ENCODE data around the gene TAS2R40.

Gene TAS2R40

DNA sequence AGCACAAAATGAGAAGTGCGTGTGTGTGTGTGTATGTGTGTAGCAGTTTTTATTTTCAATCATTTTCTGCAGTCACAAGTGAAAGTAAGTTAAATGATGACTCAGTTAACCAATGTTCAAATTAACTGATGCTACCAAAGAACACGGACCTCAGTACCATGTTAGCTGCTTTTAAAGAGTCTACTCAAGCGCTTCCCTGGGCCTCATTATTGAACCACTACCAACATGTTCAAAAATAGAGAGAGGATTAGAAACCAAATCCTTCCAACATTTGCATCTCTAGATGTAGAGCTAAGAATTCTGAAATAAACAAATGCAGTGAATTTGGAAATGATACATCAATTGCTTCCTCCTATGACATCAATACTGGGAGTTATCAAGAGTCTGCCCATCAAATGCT, 38.8 kb upstream of the TAS2R40 start, which contains the start of gene TAS2R39:
TSS of gene TAS2R39 (plus strand) at position 396 of the 400 bp plus-strand sequence. CDS start at position 396, 0 bp downstream.
- no peak for DNase-seq
- H3K4me3 ChIP-seq (ENCODE audit: low read depth, low read length): no peak within 1 kb of the TSS
- TF ChIP-seq, protein P1, sequence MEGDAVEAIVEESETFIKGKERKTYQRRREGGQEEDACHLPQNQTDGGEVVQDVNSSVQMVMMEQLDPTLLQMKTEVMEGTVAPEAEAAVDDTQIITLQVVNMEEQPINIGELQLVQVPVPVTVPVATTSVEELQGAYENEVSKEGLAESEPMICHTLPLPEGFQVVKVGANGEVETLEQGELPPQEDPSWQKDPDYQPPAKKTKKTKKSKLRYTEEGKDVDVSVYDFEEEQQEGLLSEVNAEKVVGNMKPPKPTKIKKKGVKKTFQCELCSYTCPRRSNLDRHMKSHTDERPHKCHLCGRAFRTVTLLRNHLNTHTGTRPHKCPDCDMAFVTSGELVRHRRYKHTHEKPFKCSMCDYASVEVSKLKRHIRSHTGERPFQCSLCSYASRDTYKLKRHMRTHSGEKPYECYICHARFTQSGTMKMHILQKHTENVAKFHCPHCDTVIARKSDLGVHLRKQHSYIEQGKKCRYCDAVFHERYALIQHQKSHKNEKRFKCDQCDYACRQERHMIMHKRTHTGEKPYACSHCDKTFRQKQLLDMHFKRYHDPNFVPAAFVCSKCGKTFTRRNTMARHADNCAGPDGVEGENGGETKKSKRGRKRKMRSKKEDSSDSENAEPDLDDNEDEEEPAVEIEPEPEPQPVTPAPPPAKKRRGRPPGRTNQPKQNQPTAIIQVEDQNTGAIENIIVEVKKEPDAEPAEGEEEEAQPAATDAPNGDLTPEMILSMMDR (IDR thresholded peaks at IDR 0.05; ENCODE audit: low read depth, low read length): no peak
- H3K9me3 ChIP-seq (ENCODE audit: severe bottlenecking): peaks cover 2% of the 10 kb centered on the region
- H3K27me3 ChIP-seq (ENCODE audit: insufficient read depth, low read depth, severe bottlenecking): no peaks in the 10 kb centered on the region
- H3K36me3 ChIP-seq: no peaks in the 10 kb centered on the region
- no peak within 1 kb of the TSS for H3K27ac ChIP-seq

DNA sequence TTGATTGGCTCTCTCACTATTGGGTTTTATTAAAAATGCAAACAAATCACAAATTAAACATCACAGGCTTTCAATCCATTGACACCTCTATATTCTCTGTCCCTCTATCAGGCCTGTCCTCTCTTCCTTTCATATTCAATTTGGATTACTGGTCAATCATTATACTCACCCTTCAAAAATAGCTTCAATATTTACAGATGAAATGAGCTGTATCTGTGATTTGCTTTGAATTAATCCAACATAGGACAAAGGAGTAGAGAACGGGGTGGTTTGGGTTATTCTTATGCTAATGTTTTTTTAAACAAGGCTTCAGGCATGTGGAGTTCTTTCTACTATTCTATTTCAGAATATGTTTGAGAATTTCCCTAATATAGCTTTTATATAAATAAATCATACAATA, 36.3 kb upstream of the TAS2R40 start:
- Histone ChIP-seq H3K27ac (no peak overlapping the region), H3K36me3 (no peaks in the 10 kb centered on the region), H3K9me3 (ENCODE audit: severe bottlenecking) (no peaks in the 10 kb centered on the region), H3K27me3 (ENCODE audit: insufficient read depth, low read depth, severe bottlenecking) (no peaks in the 10 kb centered on the region), H3K4me3 (ENCODE audit: low read depth, low read length) (no peak overlapping the region)
- no peak for DNase-seq
- TF ChIP-seq, protein P1 (IDR thresholded peaks at IDR 0.05; ENCODE audit: low read depth, low read length): no peak

DNA sequence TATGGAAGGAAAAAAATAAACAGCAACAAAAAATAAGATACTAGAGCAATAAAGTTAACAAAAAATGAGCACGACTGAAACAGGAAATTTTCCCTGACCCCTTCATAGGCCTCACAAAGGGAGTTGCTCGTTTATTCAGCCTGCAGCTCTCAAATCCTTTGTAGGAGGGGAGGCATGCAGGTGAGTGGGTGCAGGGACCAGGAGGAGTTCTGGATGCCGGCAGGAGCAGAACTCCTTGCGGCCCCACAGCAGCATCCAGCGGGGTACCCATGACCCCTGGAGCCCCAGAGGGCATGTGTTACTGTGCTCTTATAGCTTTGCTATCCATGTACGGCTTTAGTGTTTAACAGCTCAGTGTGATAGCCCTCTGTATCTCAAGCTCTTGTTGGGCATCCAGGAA, 32.8 kb upstream of the TAS2R40 start:
- DNase-seq: no peak
- no peak overlapping the region for H3K27ac ChIP-seq

DNA sequence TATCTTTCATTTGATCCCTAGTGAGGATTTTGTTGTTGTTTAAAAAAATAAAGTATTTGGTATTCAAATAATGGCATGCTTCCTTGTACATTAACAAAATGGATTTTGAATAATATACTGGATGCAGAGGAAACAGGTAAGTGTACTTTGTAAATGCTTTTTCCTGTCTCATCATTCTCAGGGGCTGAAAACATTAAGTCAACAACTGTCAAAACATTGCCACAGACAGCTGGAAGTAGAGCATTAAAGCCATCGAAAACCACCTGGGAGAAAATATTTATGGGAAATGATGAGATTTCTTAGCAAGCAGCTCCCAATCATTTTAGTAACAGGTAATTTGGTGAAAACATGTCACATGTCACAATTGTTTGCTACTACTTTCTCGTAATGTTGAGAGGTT, 28.0 kb upstream of the TAS2R40 start:
- DNase-seq: no peak
- Histone ChIP-seq H3K4me3 (ENCODE audit: low read depth, low read length) (no peak overlapping the region), H3K9me3 (ENCODE audit: severe bottlenecking) (no peaks in the 10 kb centered on the region), H3K27ac (no peak overlapping the region), H3K36me3 (no peaks in the 10 kb centered on the region), H3K27me3 (ENCODE audit: insufficient read depth, low read depth, severe bottlenecking) (no peaks in the 10 kb centered on the region)
- TF ChIP-seq, protein P1 (IDR thresholded peaks at IDR 0.05; ENCODE audit: low read depth, low read length): no peak

More for the DNA sequence above, 32.8 kb upstream of the TAS2R40 start:
- Histone ChIP-seq H3K36me3 (no peaks in the 10 kb centered on the region), H3K4me3 (ENCODE audit: low read depth, low read length) (no peak overlapping the region), H3K27me3 (ENCODE audit: insufficient read depth, low read depth, severe bottlenecking) (no peaks in the 10 kb centered on the region), H3K9me3 (ENCODE audit: severe bottlenecking) (no peaks in the 10 kb centered on the region)
- TF ChIP-seq, protein P1 (IDR thresholded peaks at IDR 0.05; ENCODE audit: low read depth, low read length): no peak

DNA sequence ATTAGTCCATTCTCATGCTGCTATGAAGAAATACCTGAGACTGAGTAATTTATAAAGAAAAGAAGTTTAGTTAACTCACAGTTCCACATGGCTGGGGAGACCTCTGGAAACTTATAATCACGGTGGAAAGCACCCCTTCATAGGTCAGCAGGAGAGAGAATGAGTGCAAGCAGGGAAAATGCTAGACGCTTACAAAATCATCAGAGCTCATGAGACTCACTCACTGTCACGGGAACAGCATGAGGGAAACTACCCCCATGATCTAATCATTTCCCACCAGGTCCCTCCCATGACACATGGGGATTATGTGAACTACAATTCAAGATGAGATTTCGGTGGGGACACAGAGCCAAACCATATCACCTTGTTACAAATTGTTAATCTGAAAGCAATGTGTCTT, 22.8 kb upstream of the TAS2R40 start:
- Histone ChIP-seq H3K36me3 (no peaks in the 10 kb centered on the region), H3K4me3 (ENCODE audit: low read depth, low read length) (no peak overlapping the region), H3K27ac (no peak overlapping the region), H3K27me3 (ENCODE audit: insufficient read depth, low read depth, severe bottlenecking) (no peaks in the 10 kb centered on the region), H3K9me3 (ENCODE audit: severe bottlenecking) (no peaks in the 10 kb centered on the region)
- TF ChIP-seq, protein P1 (IDR thresholded peaks at IDR 0.05; ENCODE audit: low read depth, low read length): no peak
- no peak for DNase-seq

DNA sequence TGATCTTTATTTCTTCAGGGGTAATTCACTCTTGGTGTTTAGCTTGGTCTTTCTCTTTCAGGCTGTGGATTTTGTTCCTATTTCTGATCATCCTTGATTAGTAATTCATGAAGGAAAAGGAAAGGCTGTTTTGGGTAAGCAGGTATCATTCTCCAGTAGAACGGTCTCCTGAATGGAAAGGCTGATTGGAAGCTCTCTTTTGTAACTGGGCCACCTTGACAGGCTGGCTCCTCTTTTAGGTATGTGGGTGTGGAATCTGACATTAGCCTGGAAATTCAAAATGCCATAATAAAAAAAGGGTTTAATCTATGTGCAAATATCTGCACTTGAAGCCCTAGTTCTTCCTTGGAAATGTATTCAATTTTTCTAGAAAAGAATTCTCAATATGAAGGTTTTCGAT, 19.7 kb upstream of the TAS2R40 start:
- Histone ChIP-seq H3K36me3 (no peaks in the 10 kb centered on the region), H3K27me3 (ENCODE audit: insufficient read depth, low read depth, severe bottlenecking) (no peaks in the 10 kb centered on the region), H3K9me3 (ENCODE audit: severe bottlenecking) (no peaks in the 10 kb centered on the region), H3K27ac (no peak overlapping the region), H3K4me3 (ENCODE audit: low read depth, low read length) (no peak overlapping the region)
- DNase-seq: no peak
- TF ChIP-seq, protein P1 (IDR thresholded peaks at IDR 0.05; ENCODE audit: low read depth, low read length): no peak

Measured in WERI-Rb-1 (cell line).